ENCODE measurements around the gene VTI1A.

Gene VTI1A

GRCh38 chr10:112816033-112816430 lies 369.0 kb downstream of the VTI1A start:
- in situ Hi-C loops (cut with MboI; ENCODE audit: low pct_unique_long_range_greater_than_20kb, low sequenced_read_pairs, unreplicated experiment) = no loop called here
- no peak for TF ChIP-seq CTCF (IDR thresholded peaks at IDR 0.05; ENCODE audit: extremely low read depth, insufficient read depth, missing control alignments)

DNA sequence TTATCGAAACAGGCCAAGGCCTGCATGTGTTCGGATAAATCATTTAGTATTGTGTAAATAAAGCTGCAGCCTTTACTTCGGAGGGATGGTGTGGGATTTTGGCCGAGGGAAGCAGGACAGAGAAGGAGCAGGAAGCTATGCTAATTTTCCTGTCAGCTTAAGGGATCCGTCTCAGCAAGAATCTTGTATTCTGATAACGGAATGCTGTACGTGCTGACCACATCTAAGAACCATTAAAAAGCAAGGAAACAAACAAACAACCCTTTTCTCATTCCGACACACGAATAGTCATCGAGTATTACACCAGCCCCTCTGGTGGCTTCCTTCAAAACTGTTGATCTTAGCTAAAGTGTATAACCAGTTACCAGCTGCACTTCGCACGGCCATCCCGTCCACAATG lies 369.9 kb downstream of the VTI1A start:
- TF ChIP-seq CTCF (IDR thresholded peaks at IDR 0.05; ENCODE audit: extremely low read depth, insufficient read depth, missing control alignments) = no peak
- DNase-seq (ENCODE audit: low spot score) = no peak
- in situ Hi-C loops (cut with MboI; ENCODE audit: low pct_unique_long_range_greater_than_20kb, low sequenced_read_pairs, unreplicated experiment) = no loop called here

More at GRCh38 chr10:112816033-112816430, 369.0 kb downstream of the VTI1A start:
- no peak for DNase-seq (ENCODE audit: low spot score)

GRCh38 chr10:112817981-112818777 lies 371.2 kb downstream of the VTI1A start:
- DNase-seq (ENCODE audit: low spot score) = no peak
- no peak for TF ChIP-seq CTCF (IDR thresholded peaks at IDR 0.05; ENCODE audit: extremely low read depth, insufficient read depth, missing control alignments)
- in situ Hi-C loops (cut with MboI; ENCODE audit: low pct_unique_long_range_greater_than_20kb, low sequenced_read_pairs, unreplicated experiment) = no loop called here

DNA sequence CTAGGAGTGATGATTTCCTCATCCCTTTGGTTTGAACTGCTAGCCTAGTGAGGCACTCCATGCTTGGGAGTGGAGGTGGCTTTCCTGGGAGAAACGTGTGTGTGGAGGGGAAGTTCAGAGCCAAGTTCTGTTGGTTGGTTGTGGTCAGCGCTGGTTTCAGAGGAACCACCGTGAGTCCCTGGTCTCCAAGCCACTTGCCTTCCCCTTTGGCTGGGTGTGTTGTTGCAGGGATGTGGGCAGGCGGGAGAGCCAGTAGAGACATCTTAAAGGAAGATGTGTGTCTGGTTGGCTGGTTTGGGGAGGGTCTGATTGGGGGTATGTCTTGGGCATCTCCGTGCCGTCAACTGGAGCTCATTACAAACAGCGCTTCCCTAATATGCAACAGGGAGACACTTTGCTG lies 372.2 kb downstream of the VTI1A start:
- DNase-seq (ENCODE audit: low spot score) = no peak
- no peak for TF ChIP-seq CTCF (IDR thresholded peaks at IDR 0.05; ENCODE audit: extremely low read depth, insufficient read depth, missing control alignments)
- in situ Hi-C loops (cut with MboI; ENCODE audit: low pct_unique_long_range_greater_than_20kb, low sequenced_read_pairs, unreplicated experiment) = no loop called here

DNA sequence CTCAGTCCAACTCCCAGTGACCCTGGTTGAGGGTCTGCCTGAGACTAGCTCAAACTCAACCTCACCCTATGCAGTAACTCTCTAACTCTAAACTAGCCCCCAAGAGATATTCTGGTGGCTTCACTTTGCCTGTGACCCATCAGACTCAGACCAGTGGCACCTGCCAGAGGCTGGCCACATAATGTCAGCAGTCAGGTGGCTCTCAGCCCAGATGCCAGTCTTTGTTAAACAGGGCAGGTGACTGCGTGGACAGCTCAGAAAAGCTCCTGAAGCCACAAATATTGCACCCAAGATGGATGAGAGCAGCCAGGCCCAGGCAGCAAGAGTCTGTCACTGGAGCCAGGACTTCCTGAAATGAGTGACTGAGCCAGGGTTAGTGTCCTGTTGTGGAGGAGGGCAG lies 373.3 kb downstream of the VTI1A start:
- in situ Hi-C loops (cut with MboI; ENCODE audit: low pct_unique_long_range_greater_than_20kb, low sequenced_read_pairs, unreplicated experiment) = no loop called here
- DNase-seq (ENCODE audit: low spot score) = no peak

DNA sequence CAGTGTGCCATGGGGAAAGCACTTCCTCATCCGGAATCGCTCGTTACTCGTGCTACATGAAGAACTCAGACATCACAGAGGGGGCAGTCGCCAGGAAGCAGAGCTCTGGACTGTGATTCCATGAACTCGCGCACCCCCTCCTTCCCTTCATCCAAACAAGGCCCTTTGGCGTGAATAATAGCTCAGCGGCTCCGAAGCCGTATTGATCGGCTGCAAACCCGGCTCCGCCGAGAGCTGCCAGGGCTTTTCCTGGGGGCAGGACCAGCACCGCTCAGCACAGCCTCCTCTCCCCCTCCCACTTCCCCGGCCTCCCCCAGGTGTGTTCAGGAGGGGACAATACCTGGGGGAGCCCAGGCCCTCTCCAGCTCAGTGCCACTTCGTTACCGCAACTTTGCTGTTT lies 374.0 kb downstream of the VTI1A start:
- in situ Hi-C loops (cut with MboI; ENCODE audit: low pct_unique_long_range_greater_than_20kb, low sequenced_read_pairs, unreplicated experiment) = no loop called here
- no peak for DNase-seq (ENCODE audit: low spot score)
- TF ChIP-seq CTCF (IDR thresholded peaks at IDR 0.05; ENCODE audit: extremely low read depth, insufficient read depth, missing control alignments) = no peak

More for the DNA sequence above, 373.3 kb downstream of the VTI1A start:
- no peak for TF ChIP-seq CTCF (IDR thresholded peaks at IDR 0.05; ENCODE audit: extremely low read depth, insufficient read depth, missing control alignments)
